ENCODE measurements around the gene CST11. TPM values are rescaled to one million over a fixed set of nuclear protein-coding genes. Genes with fewer than 3 reads are reported as not detected.

Gene CST11
- total RNA-seq, 1 experiment from 2014 or later: not detected

Small RNAs within 50 kb of the gene (small RNA-seq; reads per million reads assigned to genes)
- not detected for gene RF00019

Other genes starting within 250 kb of the CST11 start
- gene NXT1, start 102.1 kb downstream of the CST11 start, total RNA-seq (2014; rRNA removed; shearing (Covaris generic)): 70.6 and 101 TPM in 2 replicates
- gene GZF1, start 90.7 kb downstream of the CST11 start, total RNA-seq (2014; rRNA removed; shearing (Covaris generic)): 11.2 and 25.2 TPM in 2 replicates
- 5.7 and 6.4 TPM in 2 replicates for gene NAPB, start 31.4 kb downstream of the CST11 start, total RNA-seq (2014; rRNA removed; shearing (Covaris generic))
- not detected in 2 replicates for gene CSTL1, start 13.2 kb downstream of the CST11 start, total RNA-seq (2014; rRNA removed; shearing (Covaris generic))
- not detected in 2 replicates for gene CST8, start 38.2 kb upstream of the CST11 start, total RNA-seq (2014; rRNA removed; shearing (Covaris generic))
- gene CST9L, start 115.6 kb upstream of the CST11 start, total RNA-seq (2014; rRNA removed; shearing (Covaris generic)): not detected in 2 replicates
- not detected in 2 replicates for gene CST9, start 153.0 kb upstream of the CST11 start, total RNA-seq (2014; rRNA removed; shearing (Covaris generic))
- gene CST3, start 185.1 kb upstream of the CST11 start, total RNA-seq (2014; rRNA removed; shearing (Covaris generic)): 417 and 453 TPM in 2 replicates
- gene CST4, start 236.2 kb upstream of the CST11 start, total RNA-seq (2014; rRNA removed; shearing (Covaris generic)): 0.25 TPM in 1 of 2 replicates, not detected in the other

Data from HT-29 (cell line).